NCI-H1930 (cell line): ENCODE measurements around the gene RIPK4.

Experiments
- DNase-seq, 2 experiments: peaks; one replicate each; lab custom pipeline; 2025; lab: John Stamatoyannopoulos, UW

The RIPK4 gene

DNA sequence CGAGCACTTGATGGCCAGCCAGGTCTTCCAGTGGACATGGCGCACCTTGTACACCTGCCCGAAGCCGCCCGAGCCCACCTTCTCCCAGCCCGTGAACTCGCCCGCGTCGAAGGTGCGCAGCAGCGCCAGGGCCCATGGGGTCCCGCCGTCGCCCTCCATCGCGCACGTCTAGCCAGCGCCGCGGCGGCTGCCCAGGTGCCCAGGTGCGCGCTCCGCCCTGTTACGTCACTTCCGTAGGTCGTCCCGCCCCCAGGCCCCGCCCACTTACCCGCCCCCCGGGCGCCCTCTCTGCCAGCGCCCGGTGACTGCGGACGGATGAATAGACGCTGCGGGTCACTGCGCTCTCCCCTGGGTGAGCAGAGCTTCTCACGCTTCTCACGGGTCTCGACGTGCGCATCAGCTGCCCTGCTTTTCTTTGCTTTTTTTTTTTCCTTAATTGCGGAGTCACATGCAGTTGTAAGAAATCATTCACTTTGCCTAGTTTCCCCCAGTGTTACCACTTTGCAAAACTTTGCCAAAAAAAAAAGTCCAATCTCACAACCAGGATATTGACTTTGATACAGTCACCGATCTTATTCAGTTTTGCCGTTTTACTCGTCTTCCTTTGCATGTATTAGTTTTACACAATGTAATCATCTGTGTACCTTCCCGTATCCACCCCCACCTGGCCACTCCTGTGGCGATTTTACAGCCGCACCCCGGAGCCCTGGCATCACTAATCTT is at the start of gene RIPK4:
TSS of gene RIPK4 (minus strand) at position 170 of the 723 bp plus-strand sequence. CDS start at position 159, 11 bp downstream.
- peak; percentile 69 to 79 for DNase-seq

DNA sequence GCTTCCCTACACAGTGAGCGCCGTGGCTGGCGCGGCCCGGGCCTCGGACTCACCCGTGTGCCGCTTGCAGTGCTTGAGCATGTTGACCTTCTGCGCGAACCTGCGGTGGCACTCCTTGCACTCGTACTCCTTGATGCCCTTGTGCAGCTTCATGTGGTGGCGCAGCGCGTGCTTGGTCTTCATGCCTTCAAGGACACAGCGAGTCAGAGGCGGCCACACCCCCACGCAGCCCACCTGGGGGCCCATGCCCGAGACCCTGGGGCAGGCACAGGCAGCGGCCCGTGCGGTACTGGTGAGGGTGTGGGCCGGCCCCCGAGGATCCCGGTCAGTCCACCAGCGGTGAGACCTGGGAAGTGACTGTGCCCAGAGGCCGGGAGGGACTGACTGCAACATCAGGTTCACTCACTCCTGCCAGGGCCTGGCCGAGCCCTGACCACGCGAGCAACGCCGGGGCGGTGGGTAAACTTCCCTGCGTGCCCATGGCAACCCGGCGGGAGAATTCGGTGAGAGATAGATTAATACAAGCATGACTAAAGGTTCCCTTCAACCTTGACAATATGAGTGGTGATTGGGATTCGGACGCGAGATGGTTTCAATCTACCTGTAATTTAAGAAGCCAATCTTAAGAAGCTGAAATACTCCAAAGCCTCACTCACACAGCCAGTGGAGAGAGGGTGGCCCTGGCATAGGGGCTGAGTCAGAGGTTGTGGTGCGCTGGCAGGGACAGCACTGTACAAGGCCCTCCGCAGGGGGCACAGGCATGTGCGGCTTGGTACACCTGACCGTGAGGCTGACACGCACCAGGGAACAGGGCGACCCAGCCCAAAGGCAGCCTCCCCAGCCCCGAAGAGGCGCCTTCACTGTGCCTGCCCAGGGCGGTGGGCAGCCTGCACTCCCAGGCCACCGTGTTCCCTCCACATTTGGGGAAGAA is 49.1 kb upstream of the RIPK4 start:
- no peak for DNase-seq

DNA sequence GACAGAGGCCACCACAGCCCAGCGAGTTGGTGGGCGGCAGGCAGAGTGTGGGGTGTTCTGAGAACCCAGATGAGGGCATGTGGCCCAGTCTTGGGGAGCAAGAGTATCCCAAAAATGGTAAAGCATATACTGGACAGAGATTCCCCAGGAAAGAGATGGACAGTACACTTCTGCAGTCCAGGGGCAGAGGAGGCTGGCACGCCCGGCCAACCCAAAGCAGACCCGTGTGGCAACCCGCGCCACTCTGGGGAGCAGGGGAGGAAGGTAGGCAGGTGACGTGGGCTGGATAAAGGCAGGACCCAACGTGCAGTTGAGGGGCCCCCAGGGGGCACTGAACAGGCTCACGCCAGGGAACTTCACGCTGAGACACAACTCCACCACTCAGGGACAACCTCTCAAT is 46.4 kb upstream of the RIPK4 start:
- DNase-seq, result no peak

DNA sequence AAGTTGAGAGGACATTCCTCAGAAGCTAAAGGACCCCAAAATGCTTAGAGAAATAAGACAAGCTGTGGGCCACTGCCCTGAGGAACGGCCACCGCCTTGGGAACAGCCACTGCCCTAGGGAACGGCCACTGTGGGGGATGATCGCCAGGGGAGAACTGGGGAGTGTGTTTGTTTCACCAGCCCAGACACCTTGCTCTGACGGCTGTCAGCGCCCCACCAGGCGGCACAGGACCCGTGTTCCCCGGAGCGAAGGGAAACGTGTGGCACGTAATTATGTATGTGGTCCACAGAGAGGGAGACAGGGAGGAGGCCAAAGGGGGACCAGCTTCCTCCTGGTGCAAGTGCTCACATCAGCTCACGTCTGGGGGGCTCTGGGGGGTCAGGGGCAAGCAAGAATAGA is 45.8 kb upstream of the RIPK4 start:
- DNase-seq, result no peak

DNA sequence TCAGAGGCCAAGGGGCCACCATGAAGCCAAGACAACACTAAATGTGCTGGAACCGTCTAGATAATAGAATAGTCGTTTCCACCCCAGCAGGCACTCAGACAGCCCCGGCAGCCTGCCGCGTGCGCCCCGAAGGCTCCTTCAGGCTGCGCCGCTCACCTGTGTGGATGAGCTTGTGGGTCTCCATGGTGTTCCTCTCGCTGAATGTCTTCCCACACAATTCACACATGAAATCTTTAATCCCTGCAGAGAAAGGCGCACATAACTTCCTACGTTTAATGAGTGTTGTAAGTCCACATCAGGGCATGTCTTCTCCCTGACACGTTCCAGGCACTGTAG is 43.7 kb upstream of the RIPK4 start:
- no peak for DNase-seq

DNA sequence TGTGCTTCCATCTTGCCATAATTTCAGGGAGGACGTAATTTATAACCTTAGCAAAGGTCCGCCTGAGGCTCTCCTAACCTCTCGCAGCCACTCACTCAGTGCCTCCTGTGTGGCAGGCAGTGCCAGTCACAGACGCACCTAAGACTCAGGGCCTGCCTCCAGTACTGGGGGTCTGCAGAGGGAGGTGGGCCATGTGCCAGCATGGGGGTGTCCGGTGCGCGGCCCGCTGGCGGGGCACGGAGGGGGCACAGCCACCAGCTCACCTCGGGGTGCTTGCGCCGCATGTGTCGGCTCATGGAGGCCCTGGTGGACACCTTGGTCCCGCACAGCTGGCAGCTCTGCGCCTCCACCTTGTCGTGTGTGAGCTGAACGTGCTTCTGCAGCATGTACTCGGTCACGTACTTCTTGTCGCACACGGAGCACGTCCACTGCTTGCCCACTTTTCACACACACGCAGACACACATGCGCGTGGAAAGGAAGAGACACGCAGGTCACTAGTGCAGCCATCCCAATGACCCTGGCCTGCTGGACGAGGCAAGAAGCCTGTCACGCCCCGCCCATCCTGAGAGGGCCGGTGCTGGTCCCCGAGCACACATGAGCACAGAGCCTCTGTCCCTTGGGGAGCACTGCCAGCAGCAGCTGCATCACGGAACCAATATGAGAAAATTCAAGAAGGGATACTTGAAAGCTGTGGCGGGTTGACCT is 43.2 kb upstream of the RIPK4 start:
- no peak for DNase-seq

DNA sequence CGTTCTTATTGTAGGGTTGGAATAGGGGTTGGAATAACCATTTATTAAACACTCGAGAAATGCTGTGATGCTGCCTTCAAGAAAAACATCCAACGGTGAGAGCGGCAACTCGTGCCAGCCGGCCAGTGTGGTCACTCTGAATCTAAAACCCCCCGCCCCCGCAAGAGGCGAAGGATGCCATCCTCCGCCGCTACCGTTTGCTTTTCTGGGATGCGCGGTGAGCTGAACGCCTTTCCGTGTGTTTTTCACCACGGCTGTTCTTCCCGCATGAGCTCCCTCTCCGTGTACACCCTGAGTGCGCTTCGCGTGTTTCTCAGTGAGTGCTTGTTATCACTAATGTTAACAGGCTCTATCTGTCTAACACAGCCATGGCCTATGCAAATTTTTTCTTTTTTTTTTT is 42.0 kb upstream of the RIPK4 start:
- DNase-seq, result no peak

DNA sequence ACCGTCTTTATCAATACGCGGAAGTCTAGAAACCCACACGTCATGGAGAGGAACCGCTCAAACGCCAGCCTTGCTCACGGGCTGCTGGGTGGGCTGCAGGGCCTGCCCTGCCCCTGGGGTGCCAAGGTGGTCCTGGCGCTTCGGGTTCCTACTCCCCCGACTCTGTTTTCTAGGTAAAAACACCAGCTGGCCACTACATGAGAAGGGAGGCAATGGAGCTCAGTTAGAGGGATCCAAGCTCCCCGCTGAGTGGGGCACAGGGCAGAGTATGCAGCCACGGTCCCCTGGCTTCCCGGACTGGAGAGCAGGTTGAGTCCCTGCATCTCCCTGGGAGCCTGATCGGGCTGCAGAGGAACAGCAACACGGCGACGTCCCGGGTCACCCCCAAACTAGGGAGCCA is 41.2 kb upstream of the RIPK4 start:
- no peak for DNase-seq

DNA sequence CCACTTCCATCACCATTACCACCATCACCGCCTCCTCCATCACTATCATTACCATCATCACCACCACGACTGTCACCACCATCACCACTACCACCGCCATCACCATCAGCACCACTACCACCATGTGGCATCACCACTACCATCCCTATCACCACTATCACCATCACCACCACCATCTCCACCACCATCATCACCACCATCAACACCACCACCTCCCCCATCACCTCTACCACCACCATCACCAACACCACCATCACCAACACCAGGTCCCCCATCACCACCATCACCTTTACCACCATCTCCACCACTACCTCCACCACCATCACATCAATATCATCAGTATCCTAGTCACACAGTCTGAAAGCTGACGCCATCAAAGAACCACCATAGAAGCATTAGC is 39.9 kb upstream of the RIPK4 start:
- DNase-seq, result no peak

DNA sequence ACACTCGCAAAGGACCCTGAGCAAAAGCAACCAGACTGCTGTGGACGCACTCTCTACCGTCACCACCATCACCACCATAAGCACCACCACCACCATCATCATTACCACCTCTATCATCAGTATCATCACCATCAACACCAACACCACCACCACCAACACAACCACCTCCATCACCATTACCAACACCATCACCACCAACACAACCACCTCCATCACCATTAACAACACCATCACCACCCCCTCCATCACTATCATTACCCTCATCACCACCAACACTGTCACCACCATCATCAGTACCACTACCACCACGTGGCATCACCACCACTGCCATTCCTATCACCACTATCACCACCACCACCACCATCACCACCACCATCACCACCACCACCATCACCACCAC is 38.8 kb upstream of the RIPK4 start:
- DNase-seq, result no peak

DNA sequence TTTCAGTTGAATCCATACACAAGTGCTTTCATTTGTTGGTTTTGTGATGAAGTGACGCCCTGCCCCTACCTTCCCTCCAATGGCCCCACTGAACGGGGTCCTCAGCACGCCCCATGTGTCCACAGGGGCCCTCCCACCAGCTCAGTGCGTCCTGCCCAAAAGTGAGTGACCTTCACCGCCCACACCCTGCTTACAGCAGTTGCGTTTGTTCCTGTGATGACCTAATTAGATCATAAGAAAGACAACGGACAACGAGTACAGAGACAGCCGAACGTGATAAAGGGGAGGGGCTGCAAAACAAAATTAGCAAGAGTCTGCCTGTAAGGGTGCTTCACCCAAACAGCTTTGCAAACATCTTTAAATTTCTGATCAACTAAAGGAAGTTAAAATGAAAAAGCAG is 38.2 kb upstream of the RIPK4 start:
- DNase-seq, result no peak

DNA sequence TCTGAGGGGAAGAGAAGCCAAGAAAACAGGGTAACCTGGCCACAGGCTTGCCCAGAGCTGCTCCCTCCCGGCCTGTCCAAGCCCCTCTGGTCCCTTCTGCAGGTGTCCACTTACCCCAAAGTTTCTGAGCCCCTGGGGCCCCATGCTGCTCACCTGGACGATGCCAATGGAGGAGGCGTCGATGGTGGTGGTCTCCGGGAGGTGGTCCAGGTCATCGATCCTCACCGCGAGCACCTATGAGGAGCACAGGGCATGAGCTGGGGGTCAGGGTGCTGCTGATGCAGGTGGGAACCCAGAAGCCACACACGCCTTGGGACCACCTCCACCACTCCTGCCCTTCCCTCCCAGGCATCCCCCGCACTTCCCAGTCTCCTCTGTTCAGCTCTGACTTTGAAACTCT is 37.5 kb upstream of the RIPK4 start:
- no peak for DNase-seq

DNA sequence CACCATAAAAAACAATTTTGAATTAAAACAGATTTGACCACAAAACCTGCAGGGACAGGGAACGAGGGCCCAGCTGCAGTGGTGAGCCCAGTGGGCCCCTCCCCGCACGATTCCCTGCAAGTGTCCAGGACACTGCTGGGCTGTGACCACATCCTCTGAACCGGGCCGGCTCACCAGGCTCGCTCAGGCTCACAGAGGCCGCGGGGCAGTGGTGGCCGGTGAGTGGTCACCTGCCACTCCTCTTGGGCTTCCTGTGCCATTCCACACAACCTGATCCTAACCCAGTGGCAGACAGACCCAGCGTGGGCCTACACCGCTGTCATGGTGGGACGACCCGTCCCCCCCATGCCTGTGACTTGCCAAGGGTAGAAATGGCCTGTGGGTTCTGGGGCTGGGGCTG is 36.5 kb upstream of the RIPK4 start:
- no peak for DNase-seq

DNA sequence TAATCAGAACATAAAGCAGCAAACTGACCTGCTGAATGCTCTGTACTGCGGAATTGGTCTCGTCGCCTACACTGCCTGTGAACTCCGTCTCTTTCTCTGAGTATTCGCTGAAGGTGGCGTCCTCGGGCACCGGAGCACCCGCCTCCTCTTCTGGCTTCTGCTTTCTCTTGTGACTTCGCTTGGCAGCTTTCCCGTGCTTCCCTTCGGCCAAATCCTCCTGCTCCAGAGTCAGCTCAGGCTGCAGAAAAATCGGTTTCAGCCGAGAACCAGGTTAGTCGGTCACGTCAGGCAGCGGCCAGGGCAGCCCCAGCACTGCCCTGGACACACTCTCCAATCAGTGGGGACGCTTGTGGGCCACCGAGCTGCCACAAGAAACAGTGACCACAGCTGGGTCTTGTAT is 35.8 kb upstream of the RIPK4 start:
- DNase-seq, result no peak

DNA sequence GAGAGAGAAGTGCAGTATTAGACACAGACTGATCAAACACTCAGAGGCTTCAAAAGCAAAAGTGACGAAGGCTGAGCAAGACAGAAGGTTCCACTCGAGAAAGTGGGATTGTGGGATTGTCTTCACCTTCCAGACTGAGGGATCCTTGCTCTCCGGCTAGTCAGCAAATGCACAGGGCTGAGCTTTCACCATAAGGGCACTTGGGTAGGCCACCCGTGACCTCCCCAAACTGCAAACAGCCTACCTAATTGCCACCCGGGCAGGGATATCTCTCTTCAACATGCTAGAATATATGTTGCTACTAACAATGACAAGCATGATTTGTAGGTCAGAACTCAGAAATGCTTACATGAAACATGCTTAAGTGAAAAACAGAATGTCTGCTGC is 35.3 kb upstream of the RIPK4 start:
- DNase-seq, result no peak

DNA sequence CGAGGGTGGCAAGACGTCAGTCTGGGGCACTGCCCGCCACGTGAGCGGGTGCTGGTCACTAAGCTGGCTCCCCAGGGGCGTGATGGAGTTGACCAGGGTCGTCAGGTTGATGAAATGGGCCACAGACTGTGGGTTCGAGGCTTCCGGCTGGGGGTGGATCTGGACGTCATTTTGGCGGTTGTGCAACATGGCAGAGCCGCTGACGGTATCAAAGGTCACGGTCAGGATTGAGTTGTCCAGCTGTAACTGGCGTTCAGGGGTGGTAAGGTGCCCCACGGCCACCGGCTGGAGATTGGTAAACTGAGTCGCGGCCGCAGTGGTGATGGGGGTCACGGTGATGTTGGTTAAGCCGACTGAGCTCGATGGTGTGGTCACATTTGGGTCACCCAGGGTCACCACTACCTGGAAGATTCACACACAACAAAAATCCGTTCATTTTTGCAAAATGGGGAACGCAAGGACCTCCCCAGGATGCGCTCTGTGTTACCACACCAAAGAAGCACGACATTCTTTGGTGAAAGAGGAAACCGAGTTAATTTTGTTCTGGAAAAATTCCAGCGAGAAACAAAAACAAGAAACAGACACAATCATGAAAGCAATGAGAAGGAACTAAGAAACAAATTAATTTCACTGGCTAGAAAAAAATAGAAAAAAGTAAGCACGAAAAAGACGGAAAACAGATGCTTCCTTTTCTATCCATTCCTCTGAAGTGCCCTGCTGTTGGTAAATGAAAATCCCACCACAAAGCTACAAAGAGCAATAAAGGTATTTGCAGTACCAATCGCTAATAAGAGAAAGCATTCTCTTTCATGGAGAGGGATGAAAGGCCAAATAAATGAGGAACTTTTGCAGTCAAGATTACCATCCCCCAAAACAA is 34.7 kb upstream of the RIPK4 start:
- DNase-seq, result no peak

DNA sequence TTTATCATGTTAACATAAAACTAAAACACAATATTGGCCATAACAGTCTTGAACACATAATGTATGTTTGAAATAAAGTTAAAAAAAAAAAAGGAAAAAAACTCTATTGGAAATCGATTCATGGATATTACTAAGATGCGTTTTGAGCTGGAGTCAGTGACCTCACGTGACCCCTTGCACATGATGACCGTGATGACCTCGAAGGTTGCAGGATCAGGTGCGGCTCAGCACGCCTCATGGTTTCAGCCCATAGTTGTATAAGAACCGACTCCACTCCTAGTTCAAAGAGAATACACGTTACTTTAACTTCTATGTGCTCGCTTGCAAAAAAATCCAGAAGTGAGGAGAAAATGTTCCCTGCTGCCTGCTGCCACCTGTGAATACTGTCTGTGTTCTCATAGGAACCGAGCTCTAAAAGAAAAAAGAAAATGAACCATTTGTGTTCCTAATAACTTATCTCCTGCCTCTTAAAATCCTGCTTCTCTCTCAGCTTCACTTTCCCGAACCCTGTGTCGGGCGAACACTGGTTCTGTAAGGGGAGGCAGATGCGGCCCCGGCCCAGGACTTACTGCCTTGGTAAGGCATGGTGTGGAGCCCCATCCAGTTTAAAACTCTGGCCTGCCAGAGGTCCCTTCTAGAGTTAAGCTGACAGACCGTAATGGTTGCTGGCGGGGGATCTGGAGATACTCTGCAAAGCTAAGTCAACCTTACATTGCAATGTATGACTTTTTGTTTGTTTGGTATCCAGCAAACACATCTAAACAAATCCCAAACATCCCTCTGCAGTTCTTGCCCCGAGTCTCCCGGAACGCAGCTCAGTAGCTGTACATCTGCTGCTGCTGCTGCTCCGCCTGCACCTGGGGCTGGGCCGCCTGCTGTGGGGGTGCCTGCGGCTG is 33.8 kb upstream of the RIPK4 start:
- DNase-seq, result no peak

DNA sequence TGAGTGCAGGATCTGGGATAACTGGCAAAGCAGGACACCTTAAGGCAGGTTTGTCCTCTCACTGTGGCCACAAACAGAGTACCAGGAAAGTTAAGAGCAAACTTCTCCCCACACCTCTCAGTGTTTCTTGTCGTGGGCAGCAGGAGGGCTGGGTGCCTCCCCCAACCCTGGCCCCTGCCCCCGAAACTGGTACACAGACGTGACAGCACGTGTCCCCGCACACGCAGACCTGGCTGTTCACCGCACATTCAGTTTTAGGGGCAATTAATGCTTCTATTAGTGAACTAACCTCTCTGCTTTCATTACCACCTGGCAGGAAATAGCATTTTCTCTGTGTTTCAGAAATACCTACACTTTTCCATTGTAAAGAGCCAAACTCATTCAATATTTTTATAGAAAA is 32.9 kb upstream of the RIPK4 start:
- no peak for DNase-seq

DNA sequence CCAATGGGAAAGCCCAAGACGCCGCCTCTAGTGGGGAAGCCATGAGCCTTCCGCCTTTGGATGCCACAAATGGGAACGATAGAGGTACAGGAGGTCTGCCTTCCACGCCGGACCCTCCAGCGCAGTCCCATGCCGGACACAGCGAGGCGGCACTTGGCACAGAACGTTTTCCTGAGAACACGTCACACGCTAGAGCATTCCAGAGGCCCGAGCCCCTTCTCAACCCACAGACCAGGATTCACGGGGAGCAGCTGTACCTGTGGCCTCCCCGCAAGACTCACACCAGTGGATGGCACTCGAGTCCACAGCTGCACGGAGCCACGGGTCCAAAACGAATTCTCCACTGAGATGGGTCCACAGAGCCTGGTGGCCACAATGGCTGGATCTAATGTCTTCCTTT is 31.5 kb upstream of the RIPK4 start:
- no peak for DNase-seq

DNA sequence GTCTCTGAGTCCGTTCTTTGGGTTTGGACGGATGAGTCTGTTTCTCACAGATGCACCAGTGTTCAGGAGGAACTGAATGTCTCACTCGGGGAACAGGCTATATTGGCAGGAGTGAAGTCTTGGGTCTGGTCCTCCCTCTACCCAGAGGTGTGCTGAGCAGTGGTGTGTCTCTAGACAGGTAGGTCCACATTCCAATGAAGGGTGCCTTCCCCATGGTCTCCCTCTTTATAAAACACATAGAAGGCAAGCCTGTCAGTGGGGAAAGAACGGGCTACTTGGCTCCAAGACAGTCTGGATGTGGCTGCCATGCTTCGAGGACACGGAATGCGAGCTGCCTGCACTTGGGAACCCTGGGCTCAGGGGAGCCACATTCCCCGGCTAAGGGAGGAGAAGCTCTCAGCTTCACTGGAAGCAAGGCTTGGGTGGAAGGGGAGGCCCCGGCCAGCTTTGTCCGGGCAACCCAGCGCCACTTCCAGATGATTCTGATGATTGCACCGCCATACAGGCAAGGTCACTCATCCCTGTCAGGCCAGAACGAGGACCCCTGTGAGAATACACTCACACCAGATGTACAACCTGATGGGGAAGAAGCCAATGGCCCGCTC is 29.7 kb upstream of the RIPK4 start:
- DNase-seq, result no peak
